AG08396 (cell line): ENCODE measurements around the gene TNKS1BP1.
"Not testable (repeated sequence)": the region's sequence is repeated elsewhere in the genome, so short reads cannot be mapped to it uniquely, and the experiment has no call there.

ENCODE experiments used
- DNase-seq: peaks from one replicate; pipeline ENCODE4 v3.0.0; 2012; ENCODE audit warnings: low spot score, mixed read lengths

Gene TNKS1BP1

GRCh38 chr11:57294225-57295131, 30.3 kb downstream of the TNKS1BP1 start:
- no peak for DNase-seq

GRCh38 chr11:57290288-57290687, 34.5 kb downstream of the TNKS1BP1 start:
- DNase-seq: peak; percentile 53

DNA sequence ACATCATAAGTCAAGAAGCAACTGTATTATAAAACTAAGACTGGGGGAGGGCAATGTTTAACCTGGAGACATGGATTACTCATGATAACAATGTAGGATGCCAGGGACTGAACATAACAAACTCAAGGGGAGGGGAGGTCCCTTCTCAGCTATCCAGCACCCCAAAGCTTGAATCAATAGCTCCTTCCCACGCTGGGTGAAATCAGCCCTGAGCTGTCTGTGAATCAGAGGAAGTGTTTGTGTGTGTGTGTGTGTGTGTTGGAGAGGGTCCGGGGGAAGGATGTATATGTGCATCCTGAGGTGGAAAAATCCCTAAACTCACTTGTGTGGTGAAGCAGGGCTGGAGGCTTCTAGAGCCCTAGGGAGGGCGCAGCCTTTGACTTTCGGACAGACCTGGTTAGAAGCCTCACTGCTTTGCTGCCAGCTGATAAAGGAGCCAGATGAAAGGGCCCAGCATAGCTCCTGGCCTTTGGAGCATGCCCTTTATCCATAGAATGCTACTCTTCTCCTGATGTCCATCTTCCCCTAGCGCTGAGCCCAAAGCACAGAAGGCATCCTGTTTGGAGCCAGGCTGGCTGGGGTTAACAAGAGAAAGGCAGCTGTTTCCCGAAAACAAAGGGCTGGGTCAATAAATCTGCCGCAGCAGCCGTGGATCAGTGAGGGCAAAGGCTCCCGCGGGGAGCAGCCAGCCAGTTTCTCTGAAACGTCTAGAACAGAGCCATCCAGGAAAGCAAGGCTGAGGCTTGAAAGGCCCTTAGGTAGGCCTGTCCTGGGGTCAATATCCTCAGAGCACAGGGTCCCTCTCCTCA, 35.8 kb downstream of the TNKS1BP1 start:
- DNase-seq: peak; percentile 50

- DNase-seq: no peak
These were observed 36.9 kb downstream of the TNKS1BP1 start for GRCh38 chr11:57287884-57288283.

DNA sequence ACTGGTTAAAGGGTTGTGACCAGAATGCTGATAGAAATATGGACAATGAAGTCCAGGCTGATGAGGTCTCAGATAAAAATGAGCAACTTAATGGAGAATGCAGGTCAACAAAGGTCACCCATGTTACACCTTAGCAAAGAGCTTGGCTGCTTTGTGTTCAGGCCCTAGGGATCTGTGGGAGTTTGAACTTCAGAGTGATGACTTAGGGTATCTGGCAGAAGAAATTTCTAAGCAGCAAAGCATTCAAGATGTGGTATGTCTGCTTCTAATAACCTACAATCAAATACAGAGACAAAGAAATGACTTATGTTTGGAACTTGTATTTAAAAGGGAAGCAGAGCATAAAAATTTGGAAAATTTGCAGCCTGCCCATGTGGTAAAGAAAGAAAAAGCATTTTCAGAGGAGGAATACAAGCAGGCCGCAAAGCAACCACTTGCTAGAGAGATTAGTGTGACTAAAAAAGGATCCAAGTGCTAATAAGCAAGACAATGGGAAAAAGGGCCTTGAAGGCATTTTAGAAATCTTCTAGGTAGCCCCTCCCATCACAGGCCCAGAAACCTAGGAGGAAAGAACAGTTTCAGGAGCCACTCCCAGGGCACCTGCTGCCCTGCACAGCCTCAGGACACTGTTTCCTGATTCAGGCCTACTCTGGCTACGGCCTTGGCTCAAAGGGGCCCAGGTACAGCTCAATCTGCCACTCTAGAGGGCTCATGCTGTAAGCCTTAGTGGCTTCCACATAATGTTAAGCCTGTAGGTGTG, 41.3 kb downstream of the TNKS1BP1 start:
- DNase-seq: no peak

DNA sequence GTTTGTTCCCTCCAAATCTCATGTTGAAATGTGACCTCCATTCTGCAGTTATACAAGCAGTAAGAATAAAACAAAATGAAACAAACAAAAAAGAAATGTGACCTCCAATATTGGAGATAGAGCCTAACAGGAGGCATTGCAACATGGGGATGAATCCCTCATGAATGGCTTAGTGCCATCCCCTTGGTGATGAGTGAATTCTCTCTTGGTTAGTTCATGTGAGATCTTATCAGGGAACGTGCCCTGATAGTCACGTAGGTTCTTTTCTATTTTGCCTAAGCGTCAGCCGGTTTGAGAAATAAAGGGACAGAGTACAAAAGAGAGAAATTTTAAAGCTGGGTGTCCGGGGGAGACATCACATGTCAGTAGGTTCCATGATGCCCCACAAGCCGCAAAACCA, 43.2 kb downstream of the TNKS1BP1 start:
- DNase-seq: not testable (repeated sequence)

GRCh38 chr11:57279116-57279515, 45.6 kb downstream of the TNKS1BP1 start:
- no peak for DNase-seq

DNA sequence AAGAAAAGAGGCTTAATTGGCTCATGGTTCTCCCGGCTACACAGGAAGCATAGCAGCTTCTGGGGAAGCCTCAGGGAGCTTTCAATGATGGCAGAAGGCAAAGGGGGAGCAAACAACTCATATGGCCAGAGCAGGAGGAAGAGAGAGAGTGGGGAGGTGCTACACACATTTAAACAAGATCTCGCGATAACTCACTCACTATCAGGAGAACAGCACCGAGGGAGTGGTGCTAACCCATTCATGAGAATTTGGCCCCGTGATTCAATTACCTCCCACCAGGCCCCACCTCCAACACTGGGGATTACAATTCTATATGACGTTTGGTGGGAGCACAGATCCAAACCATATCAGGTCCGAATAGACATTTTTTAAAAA, 46.0 kb downstream of the TNKS1BP1 start:
- DNase-seq: no peak

DNA sequence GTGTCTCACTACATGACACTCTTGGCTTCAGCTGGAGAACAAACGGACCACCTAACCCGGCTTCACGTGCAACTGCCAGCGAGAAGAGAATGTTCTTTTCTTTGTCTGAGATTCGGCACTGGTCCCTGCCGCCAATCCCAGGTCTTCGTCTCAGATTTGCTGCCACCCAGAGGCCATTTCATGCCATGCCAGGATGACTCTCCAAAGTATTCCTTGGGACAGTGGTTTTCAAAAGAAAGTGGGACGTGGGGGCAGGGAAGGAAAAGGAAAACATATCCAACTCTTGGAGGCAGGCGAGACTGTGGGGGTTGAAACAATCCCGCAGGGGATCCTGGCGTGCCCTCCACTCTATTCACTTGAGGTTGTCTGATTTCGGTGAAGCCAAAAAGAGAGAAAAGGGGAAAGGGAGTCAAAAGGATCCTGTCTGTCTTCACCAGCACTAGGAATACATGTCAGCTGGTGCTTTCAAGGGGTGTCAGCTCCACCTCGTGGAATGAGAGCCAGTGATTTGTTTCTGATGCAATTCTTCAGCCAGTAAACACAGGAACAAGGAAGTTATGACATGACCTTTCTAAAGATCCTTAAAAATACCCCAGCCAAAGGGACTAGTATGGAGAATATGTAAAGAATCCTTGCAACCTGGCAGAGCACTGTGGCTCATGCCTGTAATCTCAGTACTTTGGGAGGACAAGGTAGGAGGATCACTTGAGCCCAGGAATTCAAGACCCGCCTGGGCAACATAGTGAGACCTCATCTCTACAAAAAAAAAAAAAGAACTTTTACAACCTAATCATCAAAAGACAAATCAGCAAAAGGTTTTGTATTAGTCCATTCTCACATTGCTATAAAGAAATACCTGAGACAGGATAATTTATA, 46.7 kb downstream of the TNKS1BP1 start:
- peak; percentile 76 for DNase-seq

- DNase-seq: no peak
These were observed 47.6 kb downstream of the TNKS1BP1 start for GRCh38 chr11:57276971-57277675.

DNA sequence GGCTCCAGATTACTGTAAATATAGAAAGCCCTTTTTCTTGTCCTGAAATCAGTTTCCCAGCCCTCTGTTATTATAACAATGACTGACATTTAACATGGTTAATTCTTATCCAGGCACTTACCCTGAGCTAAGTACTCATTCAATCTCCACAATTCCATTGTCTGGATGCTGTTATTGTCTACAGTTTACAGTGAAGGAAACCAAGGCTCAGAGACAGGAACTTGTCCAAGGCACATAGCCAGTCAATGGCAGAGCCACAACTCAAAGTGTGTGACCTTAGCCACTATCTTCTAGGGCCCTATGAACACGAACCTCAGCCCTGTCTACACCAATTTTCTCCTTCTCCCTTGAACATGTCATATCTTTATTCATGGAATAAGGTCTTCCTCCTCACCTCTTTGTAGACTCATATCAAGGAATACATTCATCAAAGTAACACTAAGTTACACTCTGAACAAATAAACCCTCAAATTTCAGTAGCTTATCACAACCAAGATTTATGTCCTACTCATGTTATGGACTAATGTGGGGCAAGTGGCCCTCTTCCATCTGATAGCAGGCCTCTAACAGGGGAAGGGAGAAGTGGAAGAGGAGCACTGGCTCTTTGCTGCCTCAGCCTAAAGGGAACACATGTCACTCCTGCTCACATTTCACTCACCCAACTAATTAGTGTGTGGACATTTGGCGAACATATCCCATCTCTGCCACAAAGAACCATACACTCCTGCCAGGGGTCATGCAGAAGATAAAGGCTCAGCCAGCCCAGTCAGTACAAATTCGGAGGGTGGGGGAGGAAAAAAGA, 48.4 kb downstream of the TNKS1BP1 start:
- DNase-seq: no peak

- no peak for DNase-seq
These were observed 49.2 kb downstream of the TNKS1BP1 start for GRCh38 chr11:57275582-57275981.

- no peak for DNase-seq
These were observed 49.8 kb downstream of the TNKS1BP1 start for GRCh38 chr11:57274904-57275498.

GRCh38 chr11:57273448-57274058, 51.2 kb downstream of the TNKS1BP1 start:
- DNase-seq: no peak

- no peak for DNase-seq
These were observed 55.2 kb downstream of the TNKS1BP1 start for GRCh38 chr11:57269571-57270021.

DNA sequence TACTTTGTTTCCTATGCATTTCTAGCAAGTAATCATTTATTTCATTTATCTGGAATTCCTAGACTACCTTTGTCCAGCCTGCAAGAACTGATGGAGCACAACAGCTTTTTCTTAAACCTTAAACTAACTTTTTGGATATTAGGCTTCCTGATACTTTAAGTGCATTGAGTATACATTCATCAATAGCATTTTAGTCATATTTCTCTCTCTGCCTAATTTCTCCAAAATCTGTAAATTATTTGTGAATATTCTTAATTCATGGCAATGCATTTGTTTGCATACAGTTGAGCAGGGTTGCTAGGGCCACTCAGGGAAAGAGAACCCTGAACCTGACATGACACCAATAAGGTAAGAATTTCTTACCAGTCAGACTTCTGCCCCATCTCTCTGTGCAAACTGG, 58.6 kb downstream of the TNKS1BP1 start:
- DNase-seq: no peak

DNA sequence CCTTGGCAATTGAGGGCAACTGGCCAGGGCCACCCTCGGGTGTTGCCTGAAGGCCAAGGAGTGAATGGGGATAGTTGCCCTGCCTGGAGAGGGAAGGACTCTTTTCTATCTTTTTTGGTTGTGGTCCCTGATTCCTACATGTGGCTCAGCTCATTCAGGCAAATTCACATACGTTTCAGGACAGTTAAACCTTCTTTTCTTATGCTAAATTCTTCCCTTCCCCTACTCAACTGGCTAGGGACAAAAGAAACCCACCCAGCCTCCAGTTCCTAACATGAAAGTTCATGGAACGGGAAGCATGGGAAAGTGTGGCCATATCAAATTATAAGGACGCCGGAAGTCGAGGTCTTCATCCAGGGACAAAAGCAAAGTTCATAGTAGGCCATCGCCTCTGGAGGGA, 61.4 kb downstream of the TNKS1BP1 start:
- no peak for DNase-seq

- no peak for DNase-seq
These were observed 62.6 kb downstream of the TNKS1BP1 start for GRCh38 chr11:57262157-57262556.
